Hepatic stellate cell (primary cell): ENCODE results near the gene NUDT13.
A peak's percentile ranks its signal among the peaks of the same experiment; 100 is the strongest.

Source experiments
- DNase-seq: peaks from one replicate; pipeline ENCODE4 v3.0.0; 2011; ENCODE audit warnings: low spot score

NUDT13 gene

DNA sequence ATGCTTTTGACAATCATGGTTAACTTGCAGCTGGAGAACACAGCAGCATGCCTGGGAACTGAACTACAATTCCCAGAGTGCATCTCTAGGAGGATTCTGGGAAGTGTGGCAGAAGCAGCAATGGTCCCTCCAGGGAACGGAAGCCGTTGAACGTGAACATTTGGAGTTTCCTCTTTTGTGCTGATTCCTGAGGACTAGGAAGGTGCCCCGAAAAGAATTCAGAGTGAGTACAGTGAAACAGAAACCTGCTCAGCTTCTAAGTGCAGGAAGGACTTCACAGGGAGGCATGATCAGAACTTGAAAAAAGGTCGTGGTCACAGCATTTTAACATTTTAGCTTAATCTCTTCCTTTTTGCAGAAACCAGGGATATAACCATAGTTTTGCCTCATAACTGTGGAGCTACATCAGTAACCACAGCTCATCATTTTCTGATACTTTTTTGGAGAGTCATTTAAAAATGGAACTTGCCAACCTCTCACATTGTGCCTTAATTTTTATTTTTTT is at the start of gene NUDT13:
Gene NUDT13 (plus strand): TSS at position 111 of the 505 bp plus-strand sequence. CDS start 3,911 bp downstream, outside the sequence.
- peak; percentile 80 for DNase-seq

DNA sequence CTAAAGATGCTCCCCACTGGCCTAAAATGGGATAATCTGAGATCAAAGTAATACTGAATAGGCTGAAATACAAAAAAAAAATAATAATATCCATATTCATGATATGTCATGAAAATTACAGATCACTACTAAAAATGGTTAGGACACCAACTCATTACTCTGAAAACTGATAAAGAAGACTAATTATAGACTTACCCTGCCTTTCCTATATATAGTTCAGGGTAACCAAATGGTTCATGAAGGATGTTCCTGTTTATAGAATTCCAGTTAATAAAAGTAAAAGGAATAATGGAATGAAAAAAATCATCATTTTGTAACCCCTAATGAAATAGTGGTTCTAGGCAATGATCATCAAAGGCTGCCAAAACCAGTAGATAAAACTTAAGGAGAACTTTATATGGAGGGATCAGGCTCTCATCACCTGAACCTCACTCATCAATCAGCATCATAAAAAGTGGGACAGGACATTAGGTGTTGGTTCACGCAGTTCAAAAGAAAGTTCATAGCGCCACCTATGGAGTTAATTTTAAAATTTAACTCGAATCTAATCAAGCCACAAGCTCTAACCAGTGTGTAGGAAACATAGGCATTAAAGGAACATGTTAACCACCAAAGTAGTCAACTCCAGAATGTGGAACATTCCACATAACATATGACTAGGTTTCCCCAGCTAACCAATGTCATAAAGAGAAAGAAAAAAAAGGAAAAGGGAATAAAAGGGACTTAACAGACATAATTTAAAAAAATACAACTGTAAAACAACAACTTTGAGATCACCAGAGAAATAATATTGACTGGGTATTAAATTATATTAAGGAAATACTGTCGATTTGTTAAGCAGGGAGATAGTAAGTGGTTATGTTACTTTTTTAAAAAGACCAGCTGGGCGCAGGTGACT is 49.3 kb upstream of the NUDT13 start:
- DNase-seq, result no peak

DNA sequence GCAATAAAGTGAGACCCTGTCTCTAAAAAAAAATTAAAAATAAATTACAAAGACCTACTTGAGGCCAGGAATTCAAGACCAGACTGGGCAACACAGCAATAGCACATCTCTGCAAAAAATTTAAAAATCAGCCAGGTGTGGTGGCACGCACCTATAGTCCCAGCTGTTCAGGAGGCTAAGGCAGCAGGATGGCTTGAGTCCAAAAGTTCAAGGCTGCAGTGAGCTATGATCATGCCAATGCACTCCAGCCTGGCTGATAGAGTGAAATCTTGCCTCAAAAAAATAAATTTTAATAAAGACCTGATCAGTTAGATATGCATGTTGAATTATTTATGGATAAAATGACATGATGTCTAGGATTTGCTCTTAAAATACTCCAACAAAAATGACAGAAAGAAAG is 48.5 kb upstream of the NUDT13 start:
- no peak for DNase-seq

DNA sequence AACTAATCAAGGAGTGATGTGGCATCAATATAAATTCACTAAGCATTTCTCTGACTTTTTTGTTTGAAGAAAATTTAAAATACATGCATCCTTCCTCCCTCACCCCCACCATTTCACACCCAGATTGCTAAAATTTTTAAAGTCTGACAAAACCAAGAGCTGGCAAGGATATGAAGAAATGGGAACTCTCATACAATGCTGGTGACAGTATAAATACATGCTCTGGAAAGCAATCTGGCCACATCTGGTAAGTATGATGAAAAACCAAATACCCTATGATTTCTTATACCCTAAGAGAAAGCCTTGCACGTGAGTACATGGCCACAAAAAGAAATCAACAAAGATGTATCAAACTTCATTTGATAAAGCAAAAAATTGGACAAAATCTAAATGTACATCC is 44.8 kb upstream of the NUDT13 start:
- DNase-seq, result no peak

DNA sequence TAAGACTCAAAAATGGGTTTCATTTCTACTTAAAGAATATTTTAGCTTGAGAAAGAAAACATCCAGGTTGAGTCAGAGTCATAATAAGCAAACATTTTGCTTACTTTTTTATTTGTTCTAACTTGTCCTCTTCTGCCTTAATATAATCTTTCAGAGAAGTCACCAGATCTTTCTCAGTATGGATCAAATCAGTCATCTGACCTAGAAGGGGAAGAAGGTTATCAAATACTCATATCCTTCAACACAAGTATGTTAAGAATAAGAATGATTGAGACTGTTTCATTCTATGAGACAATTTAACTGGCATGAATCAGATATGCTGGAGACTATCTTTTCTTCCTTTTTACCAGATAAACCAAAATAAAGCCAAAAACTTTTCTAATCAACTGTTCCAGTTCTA is 36.6 kb upstream of the NUDT13 start:
- no peak for DNase-seq

DNA sequence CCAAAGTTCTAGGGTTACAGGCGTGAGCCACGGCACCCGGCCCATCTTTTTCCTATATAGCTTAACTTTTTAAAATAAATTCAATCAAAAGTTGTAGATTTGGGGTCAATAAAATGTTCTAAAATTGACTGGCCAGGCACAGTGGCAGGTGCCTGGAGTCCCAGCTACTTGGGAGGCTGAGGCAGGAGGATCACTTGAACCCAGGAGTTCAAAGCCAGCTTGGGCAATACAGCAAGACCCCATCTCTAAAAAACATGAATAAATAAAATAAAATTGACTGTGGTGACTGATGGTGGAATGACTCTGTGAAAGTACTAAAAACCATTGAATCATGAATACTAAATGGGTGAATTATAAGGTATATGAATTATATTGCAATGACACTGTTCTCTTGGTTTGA is 34.4 kb upstream of the NUDT13 start:
- DNase-seq, result no peak

DNA sequence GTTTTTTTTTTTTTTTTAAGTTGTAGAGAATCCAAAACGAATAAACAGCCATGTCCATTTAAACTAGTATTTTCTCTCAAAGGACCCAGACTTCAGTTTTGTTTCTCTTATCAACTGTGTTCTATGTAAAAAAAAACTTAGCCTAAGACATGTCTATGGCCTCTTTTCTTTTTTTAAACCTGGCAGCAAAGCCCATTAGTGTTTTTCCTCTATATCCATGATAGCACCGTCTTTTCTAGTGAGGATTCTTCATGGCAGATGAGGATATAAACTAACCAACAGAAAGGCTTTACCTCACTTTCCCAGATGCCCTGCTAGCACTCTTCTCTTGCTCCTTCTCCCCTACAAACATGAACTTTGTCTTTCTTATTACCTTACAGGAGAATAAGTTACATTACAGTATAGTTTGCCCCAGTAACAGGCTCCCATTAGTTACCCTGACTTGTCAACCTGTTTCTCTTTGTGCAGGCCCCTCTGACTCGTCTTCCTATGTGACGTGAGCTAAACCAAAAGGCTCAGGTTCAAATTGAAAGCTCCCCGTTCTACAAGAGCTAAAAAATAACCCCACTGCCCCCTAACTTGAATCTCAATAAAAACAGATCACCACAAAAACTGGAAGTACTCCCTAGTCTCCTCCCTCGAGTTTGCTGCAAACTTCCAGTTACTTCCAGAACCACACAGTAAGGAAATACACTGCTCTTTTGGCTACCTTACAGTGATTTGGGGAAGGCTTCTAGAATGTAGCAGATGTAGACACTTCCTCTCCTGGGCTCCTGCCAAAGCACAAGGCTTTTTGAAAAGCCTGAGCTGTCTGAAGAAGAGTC is 33.7 kb upstream of the NUDT13 start:
- no peak for DNase-seq

DNA sequence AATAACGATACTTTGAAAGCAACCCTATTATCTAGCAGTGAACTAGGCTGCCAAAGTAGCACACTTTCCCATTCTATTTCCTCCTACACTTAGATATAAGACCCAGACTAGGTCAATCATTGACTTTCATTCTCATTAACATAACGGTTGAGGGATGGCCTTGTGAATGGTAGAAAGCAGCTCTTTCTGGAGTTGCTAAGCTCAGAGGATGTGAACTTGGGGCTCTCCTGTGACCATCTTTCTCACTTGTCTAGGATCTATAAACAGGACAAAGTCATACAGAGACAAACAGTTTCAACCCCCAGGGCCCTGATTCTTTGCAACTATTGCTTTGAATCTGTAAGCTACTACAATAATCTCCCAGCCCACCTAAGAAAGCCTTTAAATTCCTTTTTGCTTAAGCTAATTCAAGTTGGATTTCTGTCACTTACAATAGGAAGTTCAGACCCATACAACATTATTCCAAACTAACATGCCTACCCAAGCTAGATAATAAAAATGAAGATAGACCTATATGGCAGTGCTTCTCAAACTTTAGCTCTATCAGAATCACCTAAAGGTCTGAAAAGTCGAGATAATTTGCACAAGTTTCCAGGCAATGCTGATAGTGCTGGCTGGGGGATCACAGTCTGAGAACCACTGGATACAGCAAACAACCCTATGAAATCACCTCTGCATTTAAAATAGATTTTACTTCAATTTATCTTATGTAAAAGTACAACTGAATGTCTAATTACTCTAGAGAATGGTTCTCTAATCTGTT is 30.3 kb upstream of the NUDT13 start:
- no peak for DNase-seq

DNA sequence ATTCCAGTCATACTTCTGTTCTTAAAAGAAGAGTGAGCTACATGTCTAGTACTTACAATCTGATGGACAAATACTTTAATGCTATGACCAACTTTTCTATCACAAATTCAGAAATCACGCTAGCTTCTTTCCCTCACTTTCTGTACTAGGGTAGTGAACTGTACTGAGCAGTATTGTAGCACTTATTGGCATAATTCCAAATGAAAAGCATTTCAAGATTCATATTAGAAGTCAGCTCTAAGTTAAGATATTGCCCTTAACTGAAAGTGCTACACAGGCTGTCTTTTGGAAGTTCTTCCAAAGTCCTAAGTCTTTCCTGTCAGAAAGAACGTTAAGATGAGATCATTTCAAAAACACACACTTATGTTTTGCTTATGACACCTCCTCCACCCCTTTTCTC is 27.0 kb upstream of the NUDT13 start:
- DNase-seq, result no peak

DNA sequence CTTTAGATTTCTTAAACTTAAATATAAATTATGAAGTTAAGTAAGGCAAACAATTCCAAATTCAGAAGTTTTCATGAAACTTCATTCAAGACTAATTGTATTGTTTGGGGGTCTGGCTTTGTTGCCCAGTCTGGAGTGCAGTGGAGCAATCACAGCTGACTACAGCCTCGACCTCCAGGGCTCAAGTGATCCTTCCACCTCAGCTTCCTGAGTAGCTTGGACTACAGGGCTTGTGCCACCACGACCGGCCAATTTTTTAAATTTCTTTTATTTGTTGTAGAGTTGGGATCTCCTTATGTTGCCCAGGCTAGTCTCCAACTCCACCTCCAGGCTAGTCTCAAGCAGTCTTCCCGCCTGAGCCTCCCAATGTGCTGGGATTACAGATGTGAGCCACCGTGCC is 26.0 kb upstream of the NUDT13 start:
- no peak for DNase-seq

DNA sequence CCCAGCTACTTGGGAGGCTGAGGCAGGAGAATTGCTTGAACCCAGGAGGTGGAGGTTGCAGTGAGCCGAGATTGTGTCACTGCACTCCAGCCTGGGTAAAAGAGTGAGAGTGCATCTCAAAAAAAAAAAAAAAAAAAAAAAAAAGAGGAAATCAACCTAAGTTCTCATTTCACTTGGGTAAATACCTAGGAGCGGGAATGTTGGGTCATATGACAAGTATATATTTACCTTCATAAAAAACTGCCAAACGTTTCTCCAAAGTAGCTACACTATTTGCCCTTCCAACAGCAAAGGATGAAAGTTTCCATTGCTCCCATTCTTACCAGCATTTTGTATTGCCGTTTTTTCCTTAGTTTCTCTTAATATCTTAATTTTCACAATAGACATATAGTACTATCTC is 23.4 kb upstream of the NUDT13 start:
- no peak for DNase-seq

DNA sequence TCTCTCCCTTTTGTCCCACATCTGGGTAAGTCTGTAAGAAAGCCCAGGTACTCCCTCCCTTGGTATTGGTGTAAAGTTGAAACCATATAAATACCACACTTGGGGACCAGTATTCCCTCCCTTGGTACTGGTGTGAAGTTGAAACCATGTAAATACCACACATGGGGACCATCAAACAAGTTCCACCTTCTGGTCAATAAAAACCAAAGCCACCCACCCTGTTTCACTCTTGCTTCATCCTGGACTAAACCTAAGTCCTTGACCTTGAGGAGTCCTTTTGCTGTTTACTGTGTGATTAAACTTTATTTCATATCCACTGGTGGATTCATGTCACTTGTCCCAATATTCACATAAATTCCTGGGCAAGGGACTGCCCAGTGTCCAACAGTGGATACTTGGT is 22.0 kb upstream of the NUDT13 start:
- no peak for DNase-seq

DNA sequence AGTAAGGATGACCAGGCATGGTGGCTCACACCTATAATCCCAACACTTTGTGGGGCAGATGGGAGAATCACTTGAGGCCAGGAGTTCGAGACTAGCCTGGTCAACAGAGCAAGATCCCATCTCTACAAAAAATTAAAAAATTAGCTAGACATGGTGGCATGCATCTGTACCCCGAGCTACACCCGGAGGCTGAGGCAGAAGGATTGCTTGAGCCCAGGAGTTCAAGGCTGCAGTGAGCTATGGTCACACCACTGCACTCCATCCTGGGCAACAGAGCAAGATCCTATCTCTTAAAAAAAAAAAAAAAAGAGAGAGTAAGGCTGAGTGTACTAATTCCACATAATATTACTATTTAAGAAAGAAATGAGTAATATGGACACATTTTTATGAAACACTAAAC is 17.4 kb upstream of the NUDT13 start:
- DNase-seq, result no peak

DNA sequence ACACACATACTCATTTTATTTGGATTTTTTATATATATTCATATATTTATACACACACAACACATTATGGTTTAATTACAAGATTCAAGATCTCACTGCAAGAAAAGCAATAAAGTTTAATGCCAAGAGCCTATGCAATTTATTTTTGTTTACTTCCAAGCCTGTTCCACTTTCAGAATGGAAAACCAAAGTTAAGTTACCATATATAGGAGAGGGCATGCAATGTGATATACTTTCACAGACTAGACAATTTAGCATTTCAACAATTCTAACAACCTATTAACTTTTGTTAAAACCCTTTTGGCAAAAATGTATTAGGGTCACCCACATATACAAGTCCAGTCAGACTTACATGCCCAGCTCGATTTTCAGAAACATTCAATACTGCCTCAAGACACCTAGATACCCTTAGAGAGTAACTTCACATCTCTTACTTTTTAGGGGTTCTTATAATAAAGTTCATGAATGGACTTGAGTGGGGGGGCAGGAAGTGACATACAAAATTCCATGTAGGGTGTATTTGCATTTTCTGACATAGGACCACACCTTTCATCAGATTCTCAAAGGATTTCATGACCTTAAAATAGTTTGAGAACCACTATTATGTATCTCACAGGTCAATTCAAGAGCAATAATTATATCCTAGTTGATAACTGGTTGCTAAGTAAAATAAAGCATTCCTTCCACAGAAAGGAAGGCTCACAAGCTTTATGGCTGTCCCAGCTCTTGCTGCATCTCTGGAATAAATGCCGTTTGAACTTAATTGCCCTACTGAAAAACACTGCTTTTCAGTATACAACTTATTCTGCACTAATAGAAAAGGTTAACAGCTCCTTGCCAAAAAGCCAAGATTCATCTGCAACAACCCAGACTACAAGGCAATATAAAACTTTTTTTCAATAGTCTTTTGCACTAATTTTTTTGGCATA is 16.1 kb upstream of the NUDT13 start:
- no peak for DNase-seq

DNA sequence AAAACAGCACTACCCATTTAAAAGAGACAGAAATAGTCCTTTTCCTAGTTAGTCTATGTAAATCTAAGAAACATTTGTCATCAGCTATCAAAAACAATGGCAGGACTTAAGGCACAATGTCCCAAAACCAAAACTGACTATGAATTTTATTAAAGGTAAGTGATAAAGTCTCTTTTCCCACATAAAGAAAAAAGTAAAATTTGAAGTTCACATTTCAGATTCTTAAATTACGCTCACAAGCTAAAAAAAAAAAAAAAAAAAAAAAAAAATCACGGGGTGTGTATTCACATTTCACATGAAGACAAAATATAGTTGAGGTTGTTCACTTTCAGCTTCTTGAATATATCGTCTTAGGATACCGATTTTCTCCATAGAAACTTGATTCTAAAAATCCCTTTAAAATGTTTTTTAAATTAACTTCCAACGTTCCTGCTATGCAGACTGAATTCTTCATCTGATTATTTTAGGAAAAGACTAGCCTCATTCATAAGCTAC is 15.2 kb upstream of the NUDT13 start:
- no peak for DNase-seq

DNA sequence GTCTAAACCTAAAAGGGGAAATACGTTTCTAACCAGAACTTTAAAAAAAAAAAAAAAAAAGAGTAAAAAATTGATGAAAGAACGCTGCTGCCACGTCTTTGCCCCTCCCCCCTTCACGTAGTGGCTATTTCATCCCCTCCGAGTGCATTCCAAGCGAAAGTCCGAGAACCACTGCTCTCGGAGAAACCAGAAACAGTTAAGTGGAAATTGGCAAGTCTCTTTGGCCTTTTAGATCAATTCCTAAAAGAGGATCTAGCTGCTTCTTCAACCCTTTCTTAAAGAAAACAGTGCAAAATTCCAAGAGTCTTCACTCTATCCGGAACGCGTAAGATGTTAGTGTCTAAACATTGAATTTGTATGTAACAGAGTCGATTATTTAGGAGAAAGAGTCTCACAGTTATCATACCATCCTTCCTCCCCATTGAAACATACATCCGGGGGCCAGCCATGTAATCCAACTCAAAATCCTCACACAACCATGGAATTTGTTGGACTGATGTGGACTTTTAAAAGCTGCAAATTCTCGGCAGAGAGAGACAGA is 14.7 kb upstream of the NUDT13 start:
- DNase-seq, result peak; percentile 68

DNA sequence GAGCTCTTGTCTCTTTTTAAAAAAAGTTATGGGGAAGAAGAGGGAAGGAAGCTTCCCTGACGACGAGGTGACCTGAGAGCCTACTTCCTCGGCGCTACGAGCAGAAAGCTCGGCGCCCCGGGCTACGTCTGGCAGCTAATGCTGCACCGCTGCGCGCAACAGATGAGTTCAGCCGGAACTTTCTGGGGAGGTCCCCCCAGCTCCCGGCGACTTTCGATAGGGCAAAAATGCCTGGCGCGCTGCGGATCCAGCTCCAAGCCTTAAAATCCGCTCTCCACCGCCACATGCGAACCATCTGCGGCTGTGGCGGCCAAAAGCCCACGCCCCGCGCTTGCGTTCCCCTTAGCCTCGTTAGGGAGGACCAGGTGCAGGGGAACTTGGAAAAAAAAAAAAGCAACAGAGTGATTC is 14.2 kb upstream of the NUDT13 start:
- DNase-seq, result peak; percentile 57

DNA sequence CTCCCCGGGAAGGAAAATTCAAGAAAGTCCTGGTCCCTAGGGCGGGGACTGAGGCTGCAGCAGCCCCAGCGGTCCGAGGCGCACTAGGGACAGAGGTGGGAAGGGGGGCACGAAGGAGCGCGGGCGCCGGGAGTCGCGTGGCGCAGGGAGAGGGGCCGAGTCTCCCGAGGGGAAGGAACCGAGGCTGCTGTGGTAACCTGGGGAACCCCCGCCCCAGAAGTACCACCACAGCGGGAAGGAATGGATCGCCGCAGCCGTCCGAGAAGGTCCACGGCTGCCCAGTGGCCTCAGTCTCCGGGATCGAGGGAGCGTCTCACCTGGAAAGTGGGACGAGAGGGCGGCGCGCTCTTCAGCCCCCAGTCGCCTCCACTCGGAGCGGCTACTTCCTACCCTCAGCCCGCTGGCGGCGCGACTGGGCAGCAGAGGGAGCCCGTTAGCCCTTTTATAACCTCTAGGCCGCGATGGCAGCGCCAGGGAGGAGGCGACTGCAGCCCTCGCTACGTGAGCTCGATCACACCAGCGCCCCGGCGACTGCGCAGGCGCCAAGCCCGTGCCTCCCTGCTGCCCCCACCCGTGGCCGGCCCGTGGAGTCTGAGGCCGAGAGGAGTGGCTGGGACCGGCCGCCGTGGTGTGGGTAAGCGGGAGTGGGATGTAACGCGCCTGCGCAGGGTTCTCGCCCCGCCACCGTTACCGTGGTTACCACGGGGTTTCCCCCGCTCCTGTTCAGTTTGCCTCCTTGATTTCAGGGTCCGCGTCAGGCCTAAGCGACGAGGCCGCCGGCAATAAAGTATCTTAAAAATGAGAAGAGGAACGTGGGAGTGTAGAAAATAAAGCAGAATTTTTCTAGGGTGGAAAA is 13.6 kb upstream of the NUDT13 start, which contains the start of gene P4HA1:
Gene P4HA1 (minus strand): TSS at position 418 of the 856 bp plus-strand sequence. CDS start 21,983 bp downstream, outside the sequence.
- peak; percentile 98 for DNase-seq

DNA sequence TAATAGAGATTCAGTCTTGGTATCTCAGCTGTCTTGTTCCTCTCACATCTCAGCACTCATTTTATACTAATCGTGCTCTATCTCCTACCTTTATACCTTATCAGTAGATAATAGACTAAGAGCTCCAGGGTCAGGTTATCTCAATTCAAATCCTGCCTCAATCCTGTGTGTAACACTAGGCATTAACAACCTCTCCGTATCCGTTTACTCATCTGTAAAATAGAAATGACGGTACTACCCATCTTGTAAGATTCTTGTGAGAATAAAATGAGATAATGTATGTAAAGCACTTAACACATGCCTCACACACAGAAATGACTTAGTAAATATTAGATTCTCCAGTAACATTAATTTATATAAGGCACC is 13.0 kb upstream of the NUDT13 start:
- no peak for DNase-seq

DNA sequence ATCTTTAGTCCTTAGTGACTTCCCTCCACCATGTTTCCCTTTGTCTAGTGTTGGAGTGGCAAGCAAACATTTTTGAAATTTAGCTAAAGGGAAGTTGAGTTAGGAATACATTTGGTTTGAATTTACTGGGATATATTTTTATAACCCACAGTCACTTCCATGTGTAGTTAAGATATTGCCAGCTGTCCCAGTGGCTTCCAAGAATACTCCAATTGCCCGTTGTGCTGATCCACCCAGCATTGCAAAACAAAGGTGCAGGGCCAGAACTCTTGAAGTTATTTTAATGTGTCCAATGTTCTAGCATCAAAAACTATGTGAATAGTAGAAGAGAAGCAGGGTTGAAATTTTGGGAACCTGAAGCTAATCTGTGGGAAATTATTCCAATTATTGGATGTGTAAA is 11.1 kb upstream of the NUDT13 start:
- no peak for DNase-seq
